ENCODE data around the gene ZNF605. TPM values are rescaled to one million over a fixed set of nuclear protein-coding genes. Genes with fewer than 3 reads are reported as not detected.
A peak's percentile ranks its signal among the peaks of the same experiment; 100 is the strongest.
"Not testable (repeated sequence)": the region's sequence is repeated elsewhere in the genome, so short reads cannot be mapped to it uniquely, and the experiment has no call there.

ZNF605 gene
- total RNA-seq, 3 donors from 2014 or later = 3.9 to 5.0 (median 4.9) TPM

- no peaks in the 10 kb centered on the region for H3K27me3 Mint-ChIP-seq (ENCODE audit: low read depth)
- H3K4me3 Mint-ChIP-seq = peak overlapping the region; percentile 47
- H3K9me3 Mint-ChIP-seq = no peaks in the 10 kb centered on the region
Measured at GRCh38 chr12:132904718-132905328, 51.3 kb downstream of the ZNF605 start.

DNA sequence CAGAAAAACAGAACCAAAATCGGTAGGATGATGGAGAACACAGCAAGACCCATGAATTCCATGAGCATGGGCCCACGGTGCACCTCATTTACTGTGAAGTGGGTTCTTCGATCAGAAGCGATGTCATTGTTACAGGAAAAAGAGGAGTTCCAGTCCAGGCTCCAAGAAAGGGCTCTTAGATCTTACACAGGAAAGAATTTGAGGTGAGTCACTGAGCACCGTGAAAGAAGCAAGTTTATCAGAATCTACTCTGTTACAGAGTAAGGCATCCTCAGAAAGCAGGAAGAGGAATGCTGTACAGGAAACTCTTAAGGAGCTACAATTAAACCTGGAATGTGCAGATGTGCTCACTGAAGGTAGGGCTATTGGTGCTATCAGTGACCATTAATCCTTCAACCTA, 57.1 kb downstream of the ZNF605 start:
- DNase-seq (no peak), ATAC-seq (no peak)

More at GRCh38 chr12:132904718-132905328, 51.3 kb downstream of the ZNF605 start:
- peaks cover 16% of the 10 kb centered on the region for H3K4me1 Mint-ChIP-seq (ENCODE audit: low read depth)
- DNase-seq = peak; percentile 94
- ATAC-seq = peak; percentile 19 to 25
- no peaks in the 10 kb centered on the region for H3K36me3 Mint-ChIP-seq (ENCODE audit: insufficient read depth)

DNA sequence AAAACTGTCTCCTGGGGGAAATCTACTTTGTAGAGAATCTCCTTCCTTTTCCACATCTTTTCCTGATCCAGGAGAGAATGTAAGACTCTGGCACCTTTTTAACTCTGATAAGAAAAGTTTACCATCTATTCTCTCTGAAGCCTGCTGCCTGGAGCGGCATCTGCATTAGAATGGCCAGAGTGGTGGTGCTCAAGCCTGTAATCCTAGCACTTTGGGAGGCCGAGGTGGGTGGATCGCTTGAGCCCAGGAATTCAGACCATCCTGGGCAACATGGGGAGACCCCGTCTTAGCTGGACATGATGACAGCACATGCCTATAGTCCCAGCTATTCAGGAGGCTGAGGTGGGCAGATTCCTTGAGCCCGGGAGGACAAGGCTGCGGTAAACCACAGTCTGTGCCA, 67.3 kb downstream of the ZNF605 start:
- H3K4me3 Mint-ChIP-seq = peak overlapping the region; percentile 68
- no peak for ATAC-seq
- H3K27me3 Mint-ChIP-seq (ENCODE audit: low read depth) = no peaks in the 10 kb centered on the region
- H3K4me1 Mint-ChIP-seq (ENCODE audit: low read depth) = peaks cover 25% of the 10 kb centered on the region
- peaks cover 13% of the 10 kb centered on the region for H3K36me3 Mint-ChIP-seq (ENCODE audit: insufficient read depth)
- no peaks in the 10 kb centered on the region for H3K9me3 Mint-ChIP-seq
- no peak for DNase-seq

More for the DNA sequence above, 57.1 kb downstream of the ZNF605 start:
- Mint-ChIP-seq H3K9me3 (no peaks in the 10 kb centered on the region), H3K36me3 (ENCODE audit: insufficient read depth) (no peaks in the 10 kb centered on the region), H3K4me3 (no peak overlapping the region), H3K4me1 (ENCODE audit: low read depth) (no peaks in the 10 kb centered on the region), H3K27me3 (ENCODE audit: low read depth) (no peaks in the 10 kb centered on the region)

GRCh38 chr12:132887513-132888351, 68.4 kb downstream of the ZNF605 start, which contains the start of gene CHFR:
TSS of gene CHFR (minus strand) at chr12:132887605. CDS start at chr12:132887328, 277 bp downstream.
- Mint-ChIP-seq H3K4me1 (ENCODE audit: low read depth) (peaks cover 25% of the 10 kb centered on the region), H3K36me3 (ENCODE audit: insufficient read depth) (peaks cover 16% of the 10 kb centered on the region), H3K9me3 (no peaks in the 10 kb centered on the region), H3K4me3 (peak within 1 kb of the TSS; percentile 99), H3K27me3 (ENCODE audit: low read depth) (no peaks in the 10 kb centered on the region)
- ATAC-seq (peak; percentile 98 to 99), DNase-seq (peak; percentile 92)

DNA sequence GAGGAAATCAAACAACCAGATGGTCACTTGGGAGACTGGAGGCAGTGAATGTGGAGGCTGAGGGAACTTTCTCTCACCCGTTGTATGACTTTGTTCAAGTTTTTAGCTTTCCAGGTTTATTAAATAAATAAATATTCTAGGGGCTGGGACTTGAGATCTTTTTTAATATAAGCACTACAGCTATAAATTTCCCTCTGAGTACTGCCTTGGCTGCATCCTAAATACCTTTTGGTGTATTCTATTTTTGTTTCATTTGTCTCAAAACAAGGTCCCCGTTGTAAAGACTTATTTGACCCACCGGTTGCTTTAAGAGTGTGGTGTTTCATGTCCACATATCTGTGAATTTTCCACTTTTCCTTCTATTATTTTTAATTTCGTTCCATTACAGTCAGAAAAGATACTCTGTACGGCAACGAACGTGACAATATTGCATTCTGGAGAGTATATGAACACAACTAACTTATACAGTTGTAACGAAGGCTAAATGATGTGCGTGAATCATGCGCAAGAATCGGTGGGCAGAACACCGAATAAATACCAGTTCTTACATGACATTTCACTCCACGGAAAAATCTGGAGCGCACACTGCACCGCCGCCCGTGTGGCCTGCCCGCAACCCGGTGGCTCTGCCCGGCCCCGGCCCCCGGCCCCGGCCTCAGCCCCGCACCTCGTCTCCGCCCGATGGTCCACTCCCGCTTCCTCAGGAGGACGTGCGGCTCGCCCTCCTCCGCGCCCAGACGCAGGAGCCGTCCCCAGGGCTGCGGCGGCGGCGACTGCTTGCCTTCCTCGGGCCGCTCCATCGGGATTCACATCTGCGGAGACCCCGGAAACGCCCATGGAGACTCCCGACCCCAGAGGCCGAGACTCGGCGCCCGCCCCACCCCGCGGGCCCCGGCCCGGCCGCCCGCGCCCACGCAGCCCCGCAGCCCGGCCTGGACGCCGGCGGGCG, 69.3 kb downstream of the ZNF605 start:
- no peak for DNase-seq
- ATAC-seq = peak; percentile 5 to 11
- peak overlapping the region; percentile 99 for H3K4me3 Mint-ChIP-seq
- peaks cover 16% of the 10 kb centered on the region for H3K36me3 Mint-ChIP-seq (ENCODE audit: insufficient read depth)
- no peaks in the 10 kb centered on the region for H3K9me3 Mint-ChIP-seq
- peaks cover 25% of the 10 kb centered on the region for H3K4me1 Mint-ChIP-seq (ENCODE audit: low read depth)
- no peaks in the 10 kb centered on the region for H3K27me3 Mint-ChIP-seq (ENCODE audit: low read depth)

DNA sequence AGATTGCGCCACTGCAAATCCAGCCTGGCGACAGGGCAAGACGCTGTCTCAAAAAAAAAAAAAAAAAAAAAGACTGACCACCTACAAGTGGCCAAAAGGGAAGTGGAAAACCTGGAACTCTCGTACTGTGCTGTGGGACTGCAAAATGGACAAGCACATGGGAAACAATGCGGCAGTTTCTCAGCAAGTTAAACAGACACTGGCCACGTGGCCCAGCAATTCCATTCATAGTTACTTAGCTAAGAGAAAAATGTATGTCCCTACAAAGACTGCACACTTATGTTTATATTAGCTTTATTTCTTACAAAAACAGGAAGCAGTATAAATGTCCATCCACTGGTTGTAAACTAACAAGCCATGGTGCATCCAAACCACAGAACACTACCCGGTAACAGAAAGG, 74.3 kb downstream of the ZNF605 start:
- DNase-seq (no peak), ATAC-seq (no peak)
- Mint-ChIP-seq H3K36me3 (ENCODE audit: insufficient read depth) (peaks cover 19% of the 10 kb centered on the region), H3K9me3 (no peaks in the 10 kb centered on the region), H3K27me3 (ENCODE audit: low read depth) (no peaks in the 10 kb centered on the region), H3K4me3 (no peak overlapping the region), H3K4me1 (ENCODE audit: low read depth) (peaks cover 19% of the 10 kb centered on the region)

- peaks cover 30% of the 10 kb centered on the region for H3K36me3 Mint-ChIP-seq (ENCODE audit: insufficient read depth)
- H3K4me1 Mint-ChIP-seq (ENCODE audit: low read depth) = peaks cover 13% of the 10 kb centered on the region
- not testable (repeated sequence) for H3K27me3 Mint-ChIP-seq (ENCODE audit: low read depth); H3K9me3 Mint-ChIP-seq; H3K4me3 Mint-ChIP-seq; ATAC-seq; DNase-seq
Measured at GRCh38 chr12:132874620-132875019, 81.5 kb downstream of the ZNF605 start.

DNA sequence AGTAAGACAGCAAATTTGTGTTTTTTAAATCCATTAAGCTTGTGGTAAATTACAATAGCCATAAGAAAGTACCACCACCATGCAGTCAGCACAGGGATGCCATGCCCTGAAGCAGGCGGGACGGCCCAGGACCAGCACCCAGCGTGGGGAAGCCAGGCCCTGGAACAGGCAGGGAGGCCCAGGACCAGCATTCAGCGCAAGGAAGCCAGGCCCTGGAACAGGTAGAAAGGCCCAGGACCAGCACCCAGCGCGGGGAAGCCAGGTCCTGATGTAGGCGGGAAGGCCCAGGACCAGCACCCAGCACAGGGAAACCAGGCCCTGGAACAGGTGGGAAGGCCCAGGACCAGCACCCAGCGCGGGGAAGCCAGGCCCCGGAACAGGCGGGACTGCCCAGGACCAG, 81.9 kb downstream of the ZNF605 start:
- H3K9me3 Mint-ChIP-seq = no peaks in the 10 kb centered on the region
- H3K27me3 Mint-ChIP-seq (ENCODE audit: low read depth) = no peaks in the 10 kb centered on the region
- H3K4me3 Mint-ChIP-seq = no peak overlapping the region
- ATAC-seq (no peak), DNase-seq (no peak)
- peaks cover 30% of the 10 kb centered on the region for H3K36me3 Mint-ChIP-seq (ENCODE audit: insufficient read depth)
- peaks cover 13% of the 10 kb centered on the region for H3K4me1 Mint-ChIP-seq (ENCODE audit: low read depth)

DNA sequence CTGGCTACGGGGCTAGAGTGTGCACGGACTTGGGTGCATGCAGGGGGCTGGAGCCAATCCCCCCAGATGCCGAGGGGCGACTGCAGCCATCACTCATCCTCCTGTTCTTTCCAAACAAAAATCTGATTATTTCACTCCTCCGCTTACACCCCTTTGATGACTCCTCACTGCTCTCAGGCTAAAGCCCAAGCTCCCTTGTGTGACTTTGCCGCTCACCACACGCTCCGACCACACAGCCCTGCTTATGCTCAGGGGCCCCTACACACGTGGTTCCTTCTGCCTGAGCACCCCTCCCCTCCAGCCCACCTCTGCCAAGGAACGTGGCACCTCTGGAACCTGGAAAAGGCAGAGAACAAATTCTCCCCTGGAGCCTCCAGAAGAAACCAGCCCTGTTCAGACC, 82.4 kb downstream of the ZNF605 start:
- H3K36me3 Mint-ChIP-seq (ENCODE audit: insufficient read depth) = peaks cover 30% of the 10 kb centered on the region
- no peak for DNase-seq
- no peaks in the 10 kb centered on the region for H3K9me3 Mint-ChIP-seq
- ATAC-seq = peak; percentile 54 to 68
- no peaks in the 10 kb centered on the region for H3K27me3 Mint-ChIP-seq (ENCODE audit: low read depth)
- peaks cover 13% of the 10 kb centered on the region for H3K4me1 Mint-ChIP-seq (ENCODE audit: low read depth)
- no peak overlapping the region for H3K4me3 Mint-ChIP-seq

DNA sequence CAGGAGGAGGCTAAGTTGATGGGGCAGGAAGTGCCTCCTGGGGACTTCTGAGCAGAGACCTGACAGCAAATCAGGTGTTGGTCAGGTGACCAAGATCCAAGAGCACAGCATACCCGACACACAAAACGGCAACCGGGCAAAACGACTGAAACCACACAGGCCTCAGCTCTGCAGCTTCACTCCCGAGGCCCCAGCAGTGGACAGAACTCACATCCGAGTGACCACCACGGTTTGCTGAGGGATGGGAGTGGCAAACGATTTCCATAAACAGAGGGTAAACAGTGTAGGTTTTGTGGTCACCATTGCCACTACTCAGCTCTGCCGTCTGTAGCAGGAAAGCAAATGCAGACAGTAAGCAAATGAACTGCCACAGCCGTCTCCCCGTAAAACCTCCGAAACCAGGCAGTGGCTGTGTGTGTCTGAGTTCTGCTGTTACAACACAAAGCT, 83.1 kb downstream of the ZNF605 start:
- Mint-ChIP-seq H3K4me3 (no peak overlapping the region), H3K4me1 (ENCODE audit: low read depth) (peaks cover 14% of the 10 kb centered on the region), H3K27me3 (ENCODE audit: low read depth) (no peaks in the 10 kb centered on the region), H3K36me3 (ENCODE audit: insufficient read depth) (peaks cover 30% of the 10 kb centered on the region), H3K9me3 (no peaks in the 10 kb centered on the region)
- DNase-seq = no peak
- ATAC-seq = peak; percentile 64 to 68

DNA sequence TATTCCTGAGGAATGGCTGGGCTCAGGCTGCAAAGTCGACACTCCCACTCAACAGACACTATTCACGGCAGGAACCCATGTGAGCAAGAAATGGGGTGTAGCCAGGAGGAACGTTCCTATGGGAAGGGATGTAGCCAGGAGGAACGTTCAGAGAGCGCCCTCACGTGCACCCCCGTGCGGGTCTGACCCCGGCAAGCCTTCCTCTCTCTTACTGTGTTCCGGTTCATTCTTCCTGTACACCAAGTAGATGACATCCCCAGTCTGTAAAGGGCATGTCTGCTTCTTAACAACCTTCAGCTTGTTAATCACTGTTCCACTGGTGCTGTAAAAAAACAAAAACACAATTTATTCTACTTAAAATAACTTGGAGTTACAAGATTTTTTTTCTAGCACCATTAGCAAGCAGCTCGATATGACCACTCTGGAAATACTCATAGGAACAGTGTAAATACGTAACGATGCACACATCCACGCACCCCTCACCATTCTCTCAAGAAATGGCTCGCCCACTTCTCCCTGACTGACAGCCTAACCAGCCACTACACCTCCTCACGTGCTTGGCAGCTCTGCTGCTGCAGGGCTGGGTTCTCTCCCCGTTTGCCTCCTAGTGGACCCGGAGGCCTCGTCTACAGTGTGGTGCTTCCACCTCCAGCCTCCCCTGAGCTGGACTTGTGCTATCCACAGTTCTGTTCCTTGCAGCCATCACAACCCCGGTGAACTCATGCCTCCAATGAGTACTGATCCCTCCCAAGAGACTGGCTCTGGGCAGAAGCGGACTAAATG, 83.8 kb downstream of the ZNF605 start:
- ATAC-seq (peak; percentile 26 to 41), DNase-seq (no peak)
- no peak overlapping the region for H3K4me3 Mint-ChIP-seq
- H3K36me3 Mint-ChIP-seq (ENCODE audit: insufficient read depth) = peaks cover 32% of the 10 kb centered on the region
- H3K4me1 Mint-ChIP-seq (ENCODE audit: low read depth) = peaks cover 21% of the 10 kb centered on the region
- H3K9me3 Mint-ChIP-seq = no peaks in the 10 kb centered on the region
- H3K27me3 Mint-ChIP-seq (ENCODE audit: low read depth) = no peaks in the 10 kb centered on the region

DNA sequence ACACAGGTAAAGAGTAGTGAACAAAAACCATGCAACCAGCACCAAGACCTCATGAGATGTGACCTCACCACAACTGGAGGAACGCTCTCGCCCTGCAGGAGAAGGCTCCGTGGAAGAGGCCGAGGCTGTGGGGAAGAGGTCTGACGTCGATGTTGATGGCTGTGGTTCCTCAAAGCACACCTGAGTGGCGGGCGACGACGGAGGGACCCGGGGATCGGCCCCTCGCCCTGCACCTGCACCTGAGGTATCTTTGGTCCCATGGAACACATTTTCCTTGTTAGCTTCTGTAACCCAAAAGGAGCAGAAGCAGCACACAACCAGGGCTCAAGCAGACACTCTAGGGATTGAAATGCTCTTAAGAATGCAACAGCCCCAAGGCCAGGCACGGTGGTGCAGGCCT, 86.6 kb downstream of the ZNF605 start:
- Mint-ChIP-seq H3K9me3 (no peaks in the 10 kb centered on the region), H3K36me3 (ENCODE audit: insufficient read depth) (peaks cover 36% of the 10 kb centered on the region), H3K4me3 (no peak overlapping the region), H3K27me3 (ENCODE audit: low read depth) (no peaks in the 10 kb centered on the region), H3K4me1 (ENCODE audit: low read depth) (peaks cover 33% of the 10 kb centered on the region)
- ATAC-seq (no peak), DNase-seq (no peak)
